HG03521 (cell line): ENCODE results near the gene CFL2.
"Not testable (repeated sequence)": the region's sequence is repeated elsewhere in the genome, so short reads cannot be mapped to it uniquely, and the experiment has no call there.

Experiments
- ATAC-seq: cut with Tn5 transposase; IDR thresholded peaks from one replicate; pipeline ENCODE4 v1.9.1; 2021; ENCODE audit warnings: mild to moderate bottlenecking, moderate library complexity; ENCODE audit not compliant: unreplicated experiment

The CFL2 gene

DNA sequence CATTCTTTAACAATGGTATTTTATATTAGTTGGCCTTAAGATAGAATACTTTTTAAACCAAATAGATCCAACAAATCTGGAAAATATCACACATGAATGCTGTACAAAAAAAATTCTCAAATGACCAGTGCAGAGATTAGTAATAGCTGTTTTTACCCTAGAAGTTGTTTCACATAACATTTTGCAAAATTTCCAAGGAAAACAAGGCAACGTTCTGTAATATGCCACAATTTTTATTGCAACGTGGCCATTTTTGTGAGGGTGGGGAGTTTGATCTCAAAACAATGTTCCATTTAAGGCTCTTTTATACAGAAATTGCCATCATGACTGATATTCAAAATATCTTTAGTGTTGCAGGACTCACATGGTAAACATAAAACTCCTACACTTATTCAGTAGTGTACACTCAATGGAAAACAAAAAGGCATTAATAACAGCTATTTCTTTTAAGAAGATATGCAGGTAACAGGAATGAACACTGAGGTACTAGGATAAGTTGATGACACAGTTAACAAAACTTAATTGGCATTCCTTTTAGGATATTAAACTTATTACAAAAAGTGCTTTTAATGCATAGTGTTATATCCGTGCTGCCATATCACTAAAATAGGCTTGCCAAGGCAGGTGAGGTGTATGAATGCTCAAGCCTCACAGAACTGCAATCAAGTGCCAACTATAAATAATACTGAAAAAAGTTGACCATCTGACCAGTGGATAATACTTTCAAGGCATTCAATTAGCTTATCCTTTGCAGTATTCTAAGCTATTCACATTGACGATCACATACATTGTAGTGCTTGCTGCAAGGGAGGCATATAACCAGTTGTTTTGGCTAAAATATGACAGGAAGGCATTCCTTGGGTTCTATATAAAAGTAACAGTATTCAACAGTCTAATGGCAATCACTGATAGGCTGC is 2.3 kb downstream of the CFL2 start:
- ATAC-seq, result no peak

DNA sequence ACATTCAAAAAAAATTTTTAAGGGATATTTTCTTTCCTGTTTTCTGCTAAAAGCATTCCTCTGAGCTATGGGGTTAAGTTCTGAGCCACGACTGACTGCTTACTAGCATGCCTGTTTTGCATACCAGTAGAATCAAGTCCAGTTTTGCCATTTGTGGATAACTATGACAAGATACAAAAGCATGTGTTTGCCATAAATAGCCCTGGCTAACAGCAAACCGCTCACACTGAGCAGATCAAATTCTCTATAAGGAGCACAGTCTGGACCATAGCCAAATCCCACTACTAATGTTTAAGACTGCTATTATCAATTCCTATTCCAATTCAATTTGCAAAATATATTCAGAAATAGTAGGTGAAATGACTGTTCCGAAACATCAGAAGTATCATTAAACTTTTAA is 3.2 kb downstream of the CFL2 start:
- no peak for ATAC-seq

DNA sequence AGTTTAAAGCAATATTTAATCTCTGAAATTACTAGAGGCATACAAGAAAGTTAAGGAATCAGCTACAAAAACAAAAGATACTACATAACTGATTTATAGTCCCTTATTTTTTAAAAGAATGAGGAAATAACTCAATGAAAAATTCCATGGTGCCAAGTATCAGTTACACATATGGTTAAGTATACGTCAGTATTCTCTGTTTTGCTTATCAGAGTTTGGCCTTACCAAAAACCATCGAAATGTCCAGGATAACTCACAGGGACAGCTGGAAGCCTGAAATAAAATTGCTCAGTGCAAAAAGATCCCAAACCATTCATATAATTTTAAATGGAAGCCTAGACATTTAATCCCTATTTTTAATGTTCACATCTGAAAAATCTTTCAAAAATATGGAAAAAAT is 3.6 kb downstream of the CFL2 start:
- ATAC-seq, result no peak

DNA sequence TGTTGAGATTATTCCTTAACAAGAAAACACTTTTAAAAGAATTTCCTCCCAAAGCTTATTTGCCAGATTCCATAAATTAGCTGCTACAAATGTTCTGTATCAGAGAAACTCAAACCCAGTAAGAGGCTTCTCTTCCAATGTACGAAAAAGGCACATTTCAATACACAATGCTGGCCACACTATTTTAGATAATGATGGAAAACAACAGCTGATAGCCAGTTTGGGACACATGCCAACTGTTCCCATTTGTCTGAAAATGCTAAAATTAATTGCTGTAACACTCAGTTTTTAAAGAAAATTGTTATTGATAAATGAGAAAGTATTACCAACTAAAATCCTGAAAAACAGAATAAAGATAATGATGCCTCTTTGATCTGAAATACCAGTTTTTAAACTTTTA is 4.4 kb downstream of the CFL2 start:
- ATAC-seq, result no peak

DNA sequence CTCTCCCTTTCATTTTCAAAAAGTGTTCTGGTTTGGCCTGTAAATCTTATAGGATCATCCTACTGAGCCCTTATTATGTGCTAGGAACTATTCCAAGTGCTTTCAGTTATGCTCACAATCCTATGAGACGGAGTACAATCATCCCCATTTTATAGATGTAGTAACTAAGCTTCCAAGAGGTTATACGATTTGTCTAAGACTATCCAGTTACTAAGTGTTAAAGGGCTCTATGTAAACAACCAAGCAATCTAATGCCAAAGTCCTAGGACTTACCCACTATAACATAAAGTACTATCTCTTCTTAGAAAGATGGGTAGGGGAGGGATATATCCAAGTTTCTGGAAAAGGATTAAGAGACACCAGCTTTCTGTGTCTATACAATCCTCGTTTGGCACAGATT is 6.7 kb downstream of the CFL2 start:
- no peak for ATAC-seq

- no peak for ATAC-seq
Observed at GRCh38 chr14:34701808-34702207, 12.6 kb downstream of the CFL2 start.

- no peak for ATAC-seq
Observed at GRCh38 chr14:34700622-34701130, 13.7 kb downstream of the CFL2 start.

DNA sequence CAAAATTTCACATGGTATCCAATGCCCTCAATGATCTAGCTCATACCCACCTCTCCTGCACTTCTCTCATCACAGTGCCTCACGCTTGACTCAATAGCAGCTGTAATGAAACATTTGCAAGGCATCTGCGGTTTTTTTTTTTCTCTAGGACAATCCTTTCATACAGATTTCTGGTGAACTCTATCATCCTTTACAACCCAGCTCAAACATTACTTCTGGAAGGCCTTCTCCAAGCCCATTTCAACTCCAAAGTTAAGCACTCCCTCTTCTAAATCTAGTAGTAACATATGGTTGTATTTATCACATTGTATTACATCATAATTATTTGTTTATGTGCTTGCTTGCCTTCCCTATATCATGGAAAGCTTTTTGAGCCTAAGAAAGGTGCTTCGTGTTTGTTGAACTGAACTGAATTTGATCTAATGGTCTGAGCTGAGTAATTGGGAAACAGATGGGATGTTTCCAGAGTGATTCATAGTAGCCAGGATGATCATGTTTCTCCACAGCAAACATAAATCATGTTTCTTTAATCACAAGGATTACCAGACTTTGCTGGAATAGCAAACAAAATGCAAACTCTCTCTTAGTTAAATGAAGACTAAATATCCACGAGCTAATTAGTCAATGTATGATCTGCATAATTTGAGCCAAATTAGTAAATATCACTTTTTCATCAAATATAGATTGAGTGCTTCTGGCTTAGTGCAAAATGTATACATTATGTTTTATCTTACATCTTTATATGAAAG is 14.3 kb downstream of the CFL2 start:
- ATAC-seq, result no peak

- ATAC-seq, result not testable (repeated sequence)
Observed at GRCh38 chr14:34694216-34694615, 20.2 kb downstream of the CFL2 start.

- ATAC-seq, result no peak
Observed at GRCh38 chr14:34693228-34693939, 21.0 kb downstream of the CFL2 start.

- no peak for ATAC-seq
Observed at GRCh38 chr14:34692898-34693227, 21.5 kb downstream of the CFL2 start.

DNA sequence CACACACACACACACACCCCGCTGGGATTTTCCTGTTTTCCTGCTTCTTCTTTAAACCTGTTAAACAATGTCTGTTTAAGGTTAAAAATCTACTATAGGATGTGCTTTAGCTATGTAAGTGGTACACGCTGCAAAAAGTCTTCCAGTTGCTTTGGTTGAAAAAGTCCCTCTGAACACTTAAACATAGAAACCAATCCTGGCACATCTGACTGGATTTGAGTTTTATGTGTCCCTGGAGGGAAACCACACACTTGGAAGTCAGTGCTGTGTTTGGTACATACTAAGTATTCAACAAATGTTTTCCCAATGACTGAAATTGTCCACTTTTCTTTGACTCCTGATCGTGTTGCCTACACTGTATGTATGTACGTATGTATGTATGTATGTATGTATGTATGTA is 22.0 kb downstream of the CFL2 start:
- no peak for ATAC-seq

- no peak for ATAC-seq
Observed at GRCh38 chr14:34691206-34691605, 23.2 kb downstream of the CFL2 start.

GRCh38 chr14:34688470-34689206 is 25.8 kb downstream of the CFL2 start:
- no peak for ATAC-seq

DNA sequence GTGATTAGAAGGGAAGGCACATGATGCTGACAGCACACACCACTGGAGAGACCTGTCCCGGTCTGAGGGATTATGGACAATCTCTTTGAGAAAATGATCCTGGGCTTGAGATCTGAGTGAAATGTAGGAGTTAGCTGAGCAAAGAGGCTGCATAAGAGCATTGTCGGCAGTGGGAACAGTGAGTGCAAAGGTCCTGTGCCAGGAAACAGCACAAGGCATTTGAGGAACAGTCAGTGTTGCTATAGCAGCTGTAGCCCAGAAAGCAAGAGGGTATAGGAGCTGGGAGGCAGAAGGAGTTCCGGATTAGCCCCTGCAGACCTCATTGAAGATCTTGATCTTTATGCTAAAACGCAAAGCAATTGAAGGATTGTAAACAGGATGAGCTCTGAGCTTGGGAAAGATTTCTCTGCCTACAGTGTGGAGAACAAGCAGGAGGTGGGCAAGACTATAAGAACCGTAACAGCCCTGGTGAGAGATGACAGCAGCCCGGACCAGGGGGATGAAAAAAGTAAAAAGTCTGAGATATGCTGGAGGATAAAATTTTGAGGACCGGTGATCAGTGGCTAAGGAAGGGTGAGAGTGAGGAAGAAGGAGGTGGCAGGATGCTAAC is 28.5 kb downstream of the CFL2 start:
- no peak for ATAC-seq

DNA sequence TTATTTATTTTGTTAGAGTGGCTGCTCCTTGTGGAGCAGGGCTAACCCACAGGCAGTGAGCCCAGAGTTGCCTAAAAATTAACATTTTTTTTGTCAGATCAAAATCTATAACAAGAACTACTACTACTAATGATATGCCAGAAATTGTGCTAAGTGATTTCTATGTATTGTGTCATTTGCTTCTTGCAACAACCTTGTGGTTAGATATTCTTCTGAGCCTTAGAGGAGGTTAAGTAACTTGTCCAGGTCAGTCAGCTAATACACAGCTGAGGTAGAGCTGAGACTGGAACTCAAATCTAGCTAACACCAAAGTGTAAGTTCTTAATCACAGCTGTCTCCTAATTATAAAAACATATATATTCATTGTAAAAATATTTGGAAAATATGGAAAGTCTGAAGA is 29.8 kb downstream of the CFL2 start:
- no peak for ATAC-seq

DNA sequence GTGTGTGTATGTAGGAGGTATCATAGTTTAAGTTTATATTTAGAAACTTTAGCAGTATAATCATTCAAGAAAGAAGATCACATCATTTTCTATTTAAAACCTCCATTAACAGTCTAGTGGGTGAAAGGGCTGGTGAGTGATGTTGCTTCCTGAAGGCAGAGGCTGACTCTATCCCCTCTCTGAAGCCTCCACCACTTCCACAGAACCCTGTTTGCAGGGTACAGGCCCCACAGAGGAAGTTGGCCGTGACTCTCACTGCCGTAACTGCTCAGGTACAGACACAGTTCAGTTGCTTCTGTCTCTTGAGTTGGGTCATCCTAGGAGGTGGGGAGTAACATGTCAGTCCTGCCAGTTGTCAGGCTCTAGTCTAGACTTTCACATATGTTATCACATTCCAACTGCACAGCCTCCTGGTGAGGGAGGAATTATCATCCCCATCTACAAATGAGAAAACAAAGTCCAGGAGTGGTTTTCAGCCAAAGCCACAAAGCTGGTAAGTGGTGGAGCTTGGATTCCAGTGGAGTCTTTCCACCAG is 31.5 kb downstream of the CFL2 start:
- ATAC-seq, result no peak

DNA sequence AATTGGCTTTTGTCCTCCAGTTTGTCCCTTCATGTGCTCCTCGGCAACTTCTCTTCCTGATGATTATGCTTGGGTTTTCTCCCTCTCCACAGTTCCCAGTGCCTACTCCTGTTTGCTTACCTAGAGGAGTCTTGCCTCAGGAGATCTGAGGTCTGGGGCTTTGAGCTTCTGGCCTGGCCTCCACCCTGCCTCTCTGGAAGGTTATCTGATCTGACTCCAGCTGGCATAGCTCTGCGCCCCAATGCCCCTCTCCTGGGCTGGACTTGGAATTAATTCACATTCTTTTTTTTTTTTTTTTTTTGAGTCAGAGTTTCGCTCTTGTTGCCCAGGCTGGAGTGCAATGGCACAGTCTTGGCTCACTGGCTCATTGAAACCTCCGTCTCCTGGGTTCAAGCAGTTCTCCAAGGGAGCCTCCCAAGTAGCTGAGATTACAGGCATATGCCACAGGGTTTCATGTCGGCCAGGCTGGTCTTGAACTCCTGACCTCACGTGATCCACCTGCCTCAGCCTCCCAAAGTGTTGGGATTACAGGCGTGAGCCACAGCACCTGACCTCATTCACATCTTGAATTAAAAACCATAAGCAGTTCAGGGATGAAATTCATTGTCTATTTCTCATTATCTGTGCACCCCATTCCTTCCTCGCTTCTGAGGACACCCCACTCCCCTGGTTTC is 33.5 kb downstream of the CFL2 start:
- no peak for ATAC-seq

DNA sequence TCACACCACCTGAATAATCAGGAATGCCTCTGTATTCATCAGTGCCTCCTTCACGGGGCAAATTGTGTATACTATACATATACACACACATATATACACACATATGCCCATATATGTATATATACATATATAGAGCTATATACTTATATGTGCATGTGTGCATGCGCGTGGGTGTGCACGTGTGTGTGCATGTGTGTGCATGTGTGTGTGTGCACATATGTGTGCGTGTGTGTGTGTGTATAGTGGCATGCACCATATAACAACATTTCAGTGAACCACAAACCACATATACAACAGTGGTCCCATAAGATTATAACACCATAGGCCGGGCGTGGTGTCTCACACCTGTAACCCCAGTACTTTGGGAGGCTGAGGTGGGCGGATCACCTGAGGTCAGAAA is 35.7 kb downstream of the CFL2 start:
- no peak for ATAC-seq

DNA sequence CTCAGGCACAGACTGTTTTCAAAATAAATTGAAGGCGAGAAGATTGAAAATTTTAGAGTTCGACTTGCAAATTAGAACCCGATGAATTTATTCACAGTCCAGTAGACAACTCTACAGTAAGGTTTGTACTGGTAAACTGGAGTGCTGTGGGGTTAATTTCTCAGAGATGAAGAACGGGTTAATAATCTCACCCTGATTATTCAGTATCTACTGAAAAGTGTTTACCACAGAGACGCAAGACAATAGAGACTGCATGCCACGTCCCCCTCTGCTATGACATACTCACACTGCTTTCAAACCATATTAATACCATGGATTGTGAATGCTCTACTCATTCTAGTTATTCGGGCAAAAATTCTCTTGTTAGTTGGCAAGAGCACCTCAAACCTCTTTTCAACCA is 36.1 kb downstream of the CFL2 start:
- ATAC-seq, result no peak
